ENCODE data around the gene PIK3CB.

DNA sequence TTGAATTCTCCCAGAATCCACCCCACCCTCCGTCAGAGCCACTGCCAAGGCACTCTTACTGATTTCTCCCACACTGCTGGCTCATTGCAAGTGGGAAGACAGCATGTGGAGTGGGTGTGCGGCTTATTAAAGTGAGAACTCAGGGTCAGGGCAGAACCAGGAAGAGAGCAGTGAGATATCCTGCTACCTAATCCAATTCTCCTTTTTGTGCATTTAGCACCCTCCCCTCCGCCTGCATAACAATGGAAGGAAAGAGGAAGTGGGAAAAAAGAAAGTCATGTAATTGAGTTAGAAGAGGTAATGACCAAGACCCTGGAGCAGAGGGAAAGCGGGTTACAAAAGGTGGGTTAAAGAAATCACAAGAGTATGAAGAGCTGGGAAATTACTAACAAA lies 27.8 kb upstream of the PIK3CB start:
- TF ChIP-seq CTCF (IDR thresholded peaks at IDR 0.05): no peak
- no peak for TF ChIP-seq ZFX (IDR thresholded peaks at IDR 0.05; ENCODE audit: borderline replicate concordance)

Data from 22Rv1 (cell line).